Left lung (tissue), 10 donors: ENCODE data around the gene FSHB. TPM values are rescaled to one million over a fixed set of nuclear protein-coding genes. Genes with fewer than 3 reads are reported as not detected.
A peak's percentile ranks its signal among the peaks of the same experiment; 100 is the strongest.
"Not testable (repeated sequence)": the region's sequence is repeated elsewhere in the genome, so short reads cannot be mapped to it uniquely, and the experiment has no call there.

Experiments
- ATAC-seq: fragments of 200-7000 bp; cut with Tn5 transposase; one replicate; pipeline ENCODE4 v1.9.1; 2020; ENCODE audit warnings: moderate library complexity
- DNase-seq, 4 donors: peaks; one replicate each; pipeline ENCODE4 v3.0.0-alpha.2; 2013 to 2020
- H3K27ac ChIP-seq, 2 donors: fragments of 200-600 bp; sonication (generic) in 1 of 2; one replicate each; pipeline versions ENCODE4 v1.5.0 to v1.8.0; 2020 to 2021
- H3K27me3 ChIP-seq, 2 donors: fragments of 200-600 bp; sonication (generic) in 1 of 2; one replicate each; pipeline versions ENCODE4 v1.5.0 to v1.8.0; 2020 to 2021
- H3K36me3 ChIP-seq, 2 donors: fragments of 200-600 bp; sonication (generic) in 1 of 2; one replicate each; pipeline versions ENCODE4 v1.5.0 to v1.8.0; 2020 to 2021
- H3K4me1 ChIP-seq, 2 donors: fragments of 200-600 bp; one replicate each; pipeline ENCODE4 v1.8.0; 2021
- H3K4me3 ChIP-seq, 2 donors: fragments of 200-600 bp; sonication (generic) in 1 of 2; one replicate each; pipeline versions ENCODE4 v1.5.0 to v1.8.0; 2020 to 2021; ENCODE audit warnings: mild to moderate bottlenecking in 1 of 2
- H3K9me3 ChIP-seq, 2 donors: fragments of 200-600 bp; sonication (generic) in 1 of 2; one replicate each; pipeline versions ENCODE4 v1.5.0 to v1.8.0; 2020 to 2021
- intact Hi-C, 2 donors: fragments of 100-400 bp; cut with DNase I; formaldehyde crosslinking; loops; one replicate each; pipeline versions ENCODE4 v1.11.2 to v1.14.2; 2022
- polyA plus RNA-seq, 6 donors: library from polyadenylated mRNA; unstranded; fragments of 120-200 nt; gene quantifications; one replicate each; pipeline ENCODE4 v1.2.1, GENCODE V29; 2013; ENCODE audit not compliant: insufficient read length in 6 of 6
- total RNA-seq, 2 donors: library from RNA; stranded (reverse); fragmentation: NEBNext Ultra II Directional; extraction: Animal tissue kit (Norgen Biotek cat#: 25700); gene quantifications; one replicate each; pipeline ENCODE4 v1.2.1, GENCODE V29; 2021
- TF ChIP-seq, protein P1 (sequence below), 2 donors: fragments of 200-600 bp; sonication (generic) in 1 of 2; IDR thresholded peaks; one replicate each; pipeline versions ENCODE4 v1.5.0 to v1.8.0; 2021; ENCODE audit warnings: antibody characterized with exemption in 2 of 2
- donor health status: DM: no; HTN: yes; CAD: no.
- donor health status: DM: no; HTN: no; CAD: no.

The FSHB gene
- total and polyA plus RNA-seq, 8 donors, result not detected

GRCh38 chr11:30261821-30262220 lies 31.0 kb downstream of the FSHB start:
- DNase-seq, result no peak
- Histone ChIP-seq H3K4me3 (no peak overlapping the region), H3K36me3 (no peaks in the 10 kb centered on the region), H3K9me3 (no peaks in the 10 kb centered on the region), H3K27me3 (no peaks in the 10 kb centered on the region), H3K27ac (no peak overlapping the region), H3K4me1 (no peaks in the 10 kb centered on the region)
- ATAC-seq, result no peak
- intact Hi-C loops, result no loop called here
- TF ChIP-seq, protein P1, sequence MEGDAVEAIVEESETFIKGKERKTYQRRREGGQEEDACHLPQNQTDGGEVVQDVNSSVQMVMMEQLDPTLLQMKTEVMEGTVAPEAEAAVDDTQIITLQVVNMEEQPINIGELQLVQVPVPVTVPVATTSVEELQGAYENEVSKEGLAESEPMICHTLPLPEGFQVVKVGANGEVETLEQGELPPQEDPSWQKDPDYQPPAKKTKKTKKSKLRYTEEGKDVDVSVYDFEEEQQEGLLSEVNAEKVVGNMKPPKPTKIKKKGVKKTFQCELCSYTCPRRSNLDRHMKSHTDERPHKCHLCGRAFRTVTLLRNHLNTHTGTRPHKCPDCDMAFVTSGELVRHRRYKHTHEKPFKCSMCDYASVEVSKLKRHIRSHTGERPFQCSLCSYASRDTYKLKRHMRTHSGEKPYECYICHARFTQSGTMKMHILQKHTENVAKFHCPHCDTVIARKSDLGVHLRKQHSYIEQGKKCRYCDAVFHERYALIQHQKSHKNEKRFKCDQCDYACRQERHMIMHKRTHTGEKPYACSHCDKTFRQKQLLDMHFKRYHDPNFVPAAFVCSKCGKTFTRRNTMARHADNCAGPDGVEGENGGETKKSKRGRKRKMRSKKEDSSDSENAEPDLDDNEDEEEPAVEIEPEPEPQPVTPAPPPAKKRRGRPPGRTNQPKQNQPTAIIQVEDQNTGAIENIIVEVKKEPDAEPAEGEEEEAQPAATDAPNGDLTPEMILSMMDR (IDR thresholded peaks at IDR 0.05), result no peak

GRCh38 chr11:30268638-30269037 lies 37.8 kb downstream of the FSHB start:
- H3K27ac ChIP-seq, intact Hi-C loops, ATAC-seq: not testable (repeated sequence)

GRCh38 chr11:30270671-30271070 lies 39.9 kb downstream of the FSHB start:
- H3K27me3 ChIP-seq, result no peaks in the 10 kb centered on the region
- no peak overlapping the region for H3K4me3 ChIP-seq
- H3K4me1 ChIP-seq, result no peaks in the 10 kb centered on the region
- no peak overlapping the region for H3K27ac ChIP-seq
- no peaks in the 10 kb centered on the region for H3K36me3 ChIP-seq
- H3K9me3 ChIP-seq, result no peaks in the 10 kb centered on the region
- DNase-seq (no peak), ATAC-seq (no peak)
- intact Hi-C loops, result no loop called here
- TF ChIP-seq, protein P1 (IDR thresholded peaks at IDR 0.05), result no peak

More at GRCh38 chr11:30268638-30269037, 37.8 kb downstream of the FSHB start:
- not testable (repeated sequence) for H3K27me3 ChIP-seq, H3K4me3 ChIP-seq, H3K9me3 ChIP-seq, H3K4me1 ChIP-seq, H3K36me3 ChIP-seq
- DNase-seq, result peak in 1 of 4 donors; percentile 21

GRCh38 chr11:30277176-30277575 lies 46.4 kb downstream of the FSHB start:
- TF ChIP-seq, protein P1 (IDR thresholded peaks at IDR 0.05), result no peak
- Histone ChIP-seq H3K4me1 (no peaks in the 10 kb centered on the region), H3K4me3 (no peak overlapping the region), H3K36me3 (no peaks in the 10 kb centered on the region), H3K9me3 (no peaks in the 10 kb centered on the region), H3K27ac (no peak overlapping the region), H3K27me3 (no peaks in the 10 kb centered on the region)
- intact Hi-C loops, result no loop called here
- DNase-seq, result no peak
- ATAC-seq, result no peak

- no peaks in the 10 kb centered on the region for H3K9me3 ChIP-seq
- no peak overlapping the region for H3K27ac ChIP-seq
- no peaks in the 10 kb centered on the region for H3K36me3 ChIP-seq
- H3K4me1 ChIP-seq, result no peaks in the 10 kb centered on the region
- no peak overlapping the region for H3K4me3 ChIP-seq
- TF ChIP-seq, protein P1 (IDR thresholded peaks at IDR 0.05), result no peak
- intact Hi-C loops, result no loop called here
- no peaks in the 10 kb centered on the region for H3K27me3 ChIP-seq
- no peak for DNase-seq
- no peak for ATAC-seq
These were observed 49.0 kb downstream of the FSHB start for GRCh38 chr11:30279796-30280195.
